Islet precursor cell (in vitro differentiated cells): ENCODE measurements around the gene RNF220.
A peak's percentile ranks its signal among the peaks of the same experiment; 100 is the strongest.

Experiments
- DNase-seq: peaks from one replicate; pipeline ENCODE4 v3.0.0-alpha.2; 2018

RNF220 gene

GRCh38 chr1:44524655-44525500 lies 119.8 kb downstream of the RNF220 start:
- DNase-seq: no peak

GRCh38 chr1:44526295-44527073 lies 121.4 kb downstream of the RNF220 start:
- peak; percentile 76 for DNase-seq

GRCh38 chr1:44531785-44532566 lies 126.9 kb downstream of the RNF220 start:
- DNase-seq: peak; percentile 79

GRCh38 chr1:44532567-44532944 lies 127.5 kb downstream of the RNF220 start:
- no peak for DNase-seq

DNA sequence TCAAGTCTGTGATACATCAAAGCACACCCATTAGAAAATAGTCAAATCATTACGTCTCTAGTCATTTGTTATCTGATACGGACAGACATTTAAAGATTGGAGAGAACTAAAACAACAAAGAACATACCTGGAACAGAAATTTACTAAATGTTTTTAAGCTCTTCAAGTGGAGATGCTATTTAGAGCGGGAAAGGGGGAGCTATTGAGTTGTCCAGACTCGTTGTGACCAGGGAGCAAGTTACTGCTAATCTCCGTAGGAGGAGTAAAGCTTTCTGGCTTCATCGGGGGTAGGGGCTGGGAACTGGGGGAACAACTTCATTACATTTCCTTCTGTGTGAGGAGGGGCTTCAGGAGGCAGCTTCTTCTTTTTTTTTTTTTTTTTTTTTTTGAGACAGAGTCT lies 129.7 kb downstream of the RNF220 start:
- no peak for DNase-seq

DNA sequence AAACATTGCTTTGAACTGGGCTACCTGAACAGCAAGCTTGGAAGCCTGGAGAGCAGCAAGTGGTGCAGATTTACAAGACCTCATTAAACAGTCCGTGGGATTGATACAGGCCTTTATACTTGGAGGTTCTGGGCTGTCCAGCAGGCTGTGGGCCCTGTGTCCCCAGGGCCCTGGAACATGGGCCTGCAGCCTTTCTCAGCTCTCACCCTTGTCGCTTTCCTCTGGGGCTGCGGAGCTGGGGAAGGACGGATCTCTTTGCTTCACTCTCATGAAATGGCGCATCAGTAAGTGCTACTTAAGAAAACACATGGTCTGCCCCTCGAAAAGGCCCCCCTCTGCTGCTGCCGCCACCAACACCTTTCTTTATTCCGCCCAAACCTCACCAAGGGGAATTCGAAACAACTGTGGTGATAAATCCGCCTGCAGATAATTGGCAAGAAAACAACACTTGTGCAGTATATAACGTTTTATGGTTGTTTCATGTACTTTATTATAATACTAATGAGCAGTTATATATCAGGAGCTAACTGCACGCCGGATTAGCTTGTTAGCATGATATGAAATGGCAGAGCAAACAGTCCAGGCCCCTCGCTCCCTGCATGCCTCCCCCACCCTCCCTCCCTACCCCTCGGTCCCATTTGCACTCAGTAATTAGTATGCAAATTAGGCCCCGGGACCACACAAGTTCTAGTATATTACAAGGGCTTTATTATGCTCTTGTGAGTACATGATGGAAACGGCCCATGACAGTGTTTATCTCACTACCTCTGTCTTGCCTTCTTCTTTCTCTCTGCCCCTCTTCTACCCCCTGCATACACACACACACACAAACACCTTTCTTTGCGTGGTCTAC lies 131.5 kb downstream of the RNF220 start:
- DNase-seq: no peak

- no peak for DNase-seq
Measured at GRCh38 chr1:44537538-44537937, 132.5 kb downstream of the RNF220 start.

DNA sequence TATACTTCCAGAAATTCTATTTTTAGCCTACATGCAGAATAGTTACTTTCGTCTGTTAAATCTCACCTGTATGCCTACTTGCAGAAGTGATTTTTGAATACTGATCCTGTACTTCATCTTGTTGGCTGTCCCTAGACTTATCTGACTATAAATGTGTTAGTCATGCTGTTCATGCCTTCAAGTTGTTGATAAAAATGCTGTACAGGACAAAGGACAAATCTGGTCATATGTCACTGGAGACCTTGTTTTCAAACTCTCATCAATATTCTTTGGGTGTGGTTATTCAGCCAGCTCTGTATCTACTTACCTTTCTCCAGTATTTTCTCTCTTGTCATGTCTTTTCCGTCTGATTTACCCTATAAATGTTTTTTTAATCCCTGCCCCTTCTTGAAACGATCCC lies 132.9 kb downstream of the RNF220 start:
- no peak for DNase-seq

- no peak for DNase-seq
Measured at GRCh38 chr1:44539991-44540730, 135.1 kb downstream of the RNF220 start.

DNA sequence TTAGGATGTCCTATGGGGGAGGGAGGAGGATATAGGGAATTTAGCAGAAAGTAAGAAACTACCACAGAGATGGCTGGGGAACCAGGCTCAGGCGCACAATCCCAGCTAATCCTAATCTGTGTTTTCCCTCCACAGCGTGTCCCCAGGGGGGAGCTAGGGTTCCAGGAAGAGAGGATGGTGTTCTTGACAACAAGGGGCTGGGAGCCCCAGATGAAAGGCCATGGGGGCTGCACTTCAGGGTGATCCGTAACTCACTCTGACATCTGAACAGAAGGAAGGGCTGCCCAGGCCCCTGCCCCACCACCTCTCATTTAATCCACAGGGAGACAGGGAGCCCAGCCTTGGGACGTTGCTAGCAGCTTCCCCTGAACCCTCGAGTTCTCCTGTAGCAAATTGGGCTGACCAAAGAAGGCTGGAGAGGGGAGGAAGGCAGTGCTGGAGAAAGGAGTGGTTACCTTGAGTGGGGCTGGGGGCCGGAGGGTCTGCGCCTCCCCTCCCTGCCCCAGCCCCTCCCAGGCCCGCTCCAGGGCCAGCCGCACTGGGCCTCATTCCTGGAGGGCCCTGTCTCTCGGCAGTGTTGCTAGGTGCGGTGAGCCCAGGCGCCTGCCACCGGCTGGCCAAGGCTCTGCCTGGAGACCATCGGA lies 137.5 kb downstream of the RNF220 start:
- DNase-seq: no peak

DNA sequence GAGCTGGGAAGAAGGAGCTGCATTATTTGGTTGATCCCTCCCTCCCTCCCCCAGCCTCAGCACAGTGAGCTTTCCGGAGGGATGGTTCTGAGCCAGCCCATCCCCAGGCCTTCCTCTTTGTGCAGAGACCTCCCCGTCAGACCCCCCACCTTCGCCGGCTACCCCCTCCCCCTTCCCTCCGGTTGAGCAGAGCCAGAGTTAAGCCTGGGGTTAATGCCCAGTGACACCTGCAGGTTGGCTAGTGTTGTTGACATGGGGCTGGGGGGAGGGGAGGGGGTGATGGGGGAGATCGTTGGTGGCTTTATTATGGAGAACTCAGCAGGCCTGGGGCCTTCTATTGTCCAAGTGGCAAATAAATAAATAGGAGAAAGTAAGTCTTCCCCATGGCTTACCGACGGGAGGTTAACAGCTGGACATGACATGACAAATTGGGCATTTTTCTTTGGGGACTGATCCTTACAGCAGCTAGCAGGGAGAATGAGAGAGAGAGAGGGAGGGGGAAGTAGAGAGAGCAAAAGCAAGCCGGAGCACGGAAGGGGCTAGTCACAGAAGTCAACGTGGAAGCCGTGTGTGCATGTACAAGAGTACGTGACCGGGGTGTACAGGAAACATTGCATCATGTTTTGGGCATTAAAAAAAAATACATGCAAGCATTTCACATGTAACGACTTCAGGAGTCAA lies 138.1 kb downstream of the RNF220 start:
- DNase-seq: peak; percentile 64

DNA sequence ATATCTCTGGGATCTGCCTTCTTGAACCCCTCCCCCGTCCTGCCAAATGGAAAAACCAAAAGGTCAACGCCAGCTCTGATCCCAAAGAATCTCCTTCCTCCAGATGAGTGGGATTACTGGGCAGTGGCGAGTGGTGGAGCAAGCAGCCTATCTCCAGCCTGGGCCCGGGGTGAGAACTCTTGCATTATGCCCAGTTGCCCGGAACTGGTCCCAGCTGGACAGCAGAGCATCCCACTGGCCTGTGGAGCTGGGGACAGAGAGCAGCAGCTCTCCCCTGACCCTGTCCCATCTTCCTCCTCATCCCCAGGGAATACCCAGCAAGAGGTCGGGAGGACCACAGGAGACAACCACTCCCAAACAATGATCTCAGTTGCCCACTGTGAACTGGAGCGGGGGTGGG lies 138.7 kb downstream of the RNF220 start:
- no peak for DNase-seq

- no peak for DNase-seq
Measured at GRCh38 chr1:44544960-44545359, 139.9 kb downstream of the RNF220 start.

GRCh38 chr1:44545961-44546360 lies 140.9 kb downstream of the RNF220 start:
- DNase-seq: no peak

DNA sequence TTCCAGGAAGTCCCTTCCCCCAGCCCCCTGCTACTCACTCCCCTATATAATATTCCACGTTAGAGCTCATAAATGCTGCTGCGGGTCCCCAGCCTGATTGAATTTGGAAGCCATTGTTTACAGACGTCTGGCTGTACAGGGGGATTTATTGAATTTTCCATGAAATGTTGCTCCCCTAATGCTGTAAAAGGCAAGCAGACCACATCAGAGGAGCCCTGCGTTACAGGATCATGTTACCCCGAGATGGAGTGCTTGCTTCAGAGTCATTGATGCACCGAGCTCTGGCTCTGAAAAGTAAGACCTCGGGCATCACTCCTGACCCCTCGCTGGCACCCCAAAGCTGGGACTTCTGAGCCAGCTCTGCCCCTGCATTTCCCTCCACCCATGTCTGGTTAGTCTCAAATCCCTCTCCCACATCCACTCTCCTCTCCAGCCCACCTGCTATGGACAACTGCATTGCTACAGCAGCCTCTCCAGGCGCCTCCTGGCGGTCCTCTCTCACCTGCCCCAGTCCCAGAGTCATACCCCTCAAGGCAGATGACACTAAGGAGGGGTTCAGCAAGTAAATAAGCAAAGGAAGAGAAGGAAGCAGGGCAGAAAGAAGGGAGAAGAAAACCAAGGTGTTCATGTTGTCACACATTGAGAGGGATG lies 141.5 kb downstream of the RNF220 start:
- DNase-seq: no peak

DNA sequence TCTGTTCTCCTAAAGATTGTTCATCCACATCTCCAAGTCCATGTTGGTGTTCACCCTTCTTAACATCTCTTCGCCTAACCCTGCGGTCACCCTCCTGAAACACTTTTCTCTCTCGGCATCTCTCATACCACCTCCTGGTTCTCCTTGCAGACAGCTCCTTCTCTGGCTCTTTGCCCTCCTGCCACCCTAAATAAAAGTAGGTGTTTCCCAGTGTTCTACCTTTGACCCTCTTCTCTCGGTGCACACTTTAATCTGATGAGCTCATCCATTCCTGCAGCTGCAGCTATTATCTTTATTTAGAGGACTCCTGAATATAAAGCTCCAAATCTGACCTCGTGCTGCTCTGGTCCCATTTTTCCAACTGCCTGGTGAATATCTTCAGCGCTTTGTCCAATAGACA lies 142.3 kb downstream of the RNF220 start:
- no peak for DNase-seq

DNA sequence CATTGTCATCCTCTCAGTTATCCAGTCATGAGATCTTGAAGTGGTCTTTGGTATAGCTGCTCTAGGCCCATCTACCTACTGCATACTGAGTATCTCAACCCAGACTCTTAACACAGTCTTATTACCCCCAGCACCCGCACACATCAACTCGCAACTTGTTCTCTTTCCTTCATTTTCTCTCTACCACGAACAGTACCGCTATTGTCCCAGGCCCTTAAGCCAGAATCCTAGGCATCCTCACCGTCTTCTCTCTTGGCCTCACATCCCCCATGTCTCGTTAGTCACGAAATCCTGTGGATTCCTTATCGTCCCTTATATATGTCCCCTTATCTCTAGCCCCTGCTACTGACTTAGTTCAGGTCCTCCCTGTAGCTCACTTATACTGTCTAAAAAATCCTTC lies 142.8 kb downstream of the RNF220 start:
- DNase-seq: no peak

DNA sequence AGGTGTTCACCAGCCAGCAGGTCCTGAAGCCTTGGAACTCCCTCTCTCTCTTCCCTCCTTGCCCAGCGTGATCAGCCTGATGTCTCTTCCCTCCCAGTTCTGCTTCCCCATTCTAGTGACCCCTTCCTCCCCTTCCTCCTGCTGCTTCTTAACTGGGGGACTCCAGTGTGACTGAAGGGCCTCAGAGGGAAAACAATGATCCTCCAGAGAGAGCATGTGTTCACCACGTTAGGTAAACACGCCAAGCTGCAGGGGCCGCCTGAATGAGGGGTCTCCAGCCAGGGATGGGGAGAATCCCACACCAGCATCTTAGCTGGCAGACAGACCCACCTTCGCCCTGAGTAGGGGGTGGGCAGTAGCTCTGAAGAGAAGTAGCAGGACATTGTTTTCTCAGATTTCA lies 144.5 kb downstream of the RNF220 start:
- no peak for DNase-seq

DNA sequence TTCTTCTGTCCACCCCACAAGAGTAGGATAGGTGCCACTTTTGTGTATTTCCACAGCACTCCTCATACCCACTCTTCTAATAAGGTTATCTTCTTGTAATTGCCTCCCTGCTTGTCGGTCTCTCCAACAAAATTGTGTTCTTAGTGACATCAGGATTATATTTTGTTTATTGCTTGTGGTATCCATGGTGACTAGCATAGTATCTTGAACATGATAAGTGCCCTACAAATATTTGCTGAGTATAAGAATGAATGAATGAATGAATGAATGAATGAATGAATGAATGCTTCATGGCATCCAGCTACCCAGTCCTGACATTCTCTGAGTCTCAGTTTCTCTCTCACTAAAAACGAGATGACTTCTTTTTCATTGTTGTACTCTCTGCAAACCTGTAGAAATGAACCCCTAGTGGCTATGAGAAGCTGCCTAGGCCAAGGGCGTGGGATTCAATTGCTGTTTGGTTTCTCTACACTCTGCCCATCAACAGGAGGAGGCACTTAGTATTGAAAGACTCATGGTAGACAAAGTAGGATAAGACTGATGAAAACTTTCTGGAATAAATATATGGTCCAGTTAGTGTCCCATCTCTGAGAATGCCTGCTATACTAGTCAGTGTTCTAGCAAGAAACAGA lies 148.2 kb downstream of the RNF220 start:
- DNase-seq: no peak

DNA sequence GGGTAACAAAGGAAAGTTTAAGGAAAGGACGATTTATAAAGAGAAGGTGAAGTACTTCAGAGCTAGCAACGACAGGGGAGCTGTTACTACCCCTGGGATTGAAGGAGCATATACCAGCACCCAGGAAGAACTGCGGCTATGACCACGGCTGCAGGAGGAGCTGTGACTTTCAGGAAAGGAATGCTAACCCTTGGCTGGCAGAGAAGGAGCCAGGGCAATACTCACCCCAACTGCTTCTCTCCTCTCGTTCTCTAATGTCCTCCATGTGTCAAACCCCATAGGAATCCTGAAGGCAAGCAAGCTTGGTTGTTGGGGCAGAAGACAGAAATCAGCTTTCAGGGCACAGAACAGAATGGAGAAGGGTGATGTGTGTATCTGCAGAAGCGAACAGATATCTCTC lies 148.7 kb downstream of the RNF220 start:
- peak; percentile 72 for DNase-seq
